Mesothelial cell of epicardium (in vitro differentiated cells): ENCODE data around the gene PPP4R2. TPM values are rescaled to one million over a fixed set of nuclear protein-coding genes. Genes with fewer than 3 reads are reported as not detected.
"Not testable (repeated sequence)": the region's sequence is repeated elsewhere in the genome, so short reads cannot be mapped to it uniquely, and the experiment has no call there.

Experiments
- DNase-seq, 2 experiments: peaks; one replicate each; pipeline ENCODE4 v3.0.0; 2021; ENCODE audit warnings: low spot score in 2 of 2; ENCODE audit not compliant: unreplicated experiment in 2 of 2
- H3K27ac Mint-ChIP-seq: 2 replicates; pipeline ENCODE4 v1.8.0; 2021; ENCODE audit warnings: mixed read lengths
- H3K27me3 Mint-ChIP-seq: 2 replicates; pipeline ENCODE4 v1.8.0; 2021; ENCODE audit warnings: low read depth, mixed read lengths
- H3K36me3 Mint-ChIP-seq: 2 replicates; pipeline ENCODE4 v1.8.0; 2021; ENCODE audit warnings: mixed read lengths
- H3K4me1 Mint-ChIP-seq: 2 replicates; pipeline ENCODE4 v1.8.0; 2021; ENCODE audit warnings: mixed read lengths
- H3K4me3 Mint-ChIP-seq: 2 replicates; pipeline ENCODE4 v1.8.0; 2021; ENCODE audit warnings: mild to moderate bottlenecking, moderate library complexity, mixed read lengths
- H3K9me3 Mint-ChIP-seq: 2 replicates; pipeline ENCODE4 v1.8.0; 2021; ENCODE audit warnings: mixed read lengths
- total RNA-seq: library from RNA; stranded (reverse); gene quantifications from 3 replicates; pipeline ENCODE4 v1.2.1, GENCODE V29; 2021
- TF ChIP-seq, protein P1 (sequence below): fragments of 200-600 bp; sonication (generic); IDR thresholded peaks from one replicate; pipeline ENCODE4 v1.5.0; 2021; ENCODE audit warnings: antibody characterized with exemption; ENCODE audit not compliant: unreplicated experiment

PPP4R2 gene
- total RNA-seq, 1 donor from 2014 or later, result 111 TPM

DNA sequence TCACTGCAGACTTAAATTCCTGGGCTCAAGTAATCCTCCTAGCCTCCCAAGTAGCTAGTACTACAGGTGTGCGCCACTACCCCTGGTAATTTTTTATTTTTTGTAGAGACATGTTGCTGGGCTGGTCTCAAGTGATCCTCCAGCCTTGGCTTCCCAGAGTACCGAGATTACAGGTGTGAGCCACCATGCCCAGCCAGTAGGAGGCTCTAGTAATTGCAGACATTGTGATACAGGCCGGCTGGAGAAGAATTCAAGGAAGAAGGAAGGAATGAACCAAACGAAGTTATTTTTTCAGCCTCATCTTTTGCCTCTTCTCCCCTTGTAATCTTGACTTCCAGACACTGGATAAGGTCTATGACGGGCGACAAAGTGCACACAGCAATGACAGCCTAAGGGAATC lies 3.2 kb upstream of the PPP4R2 start:
- Mint-ChIP-seq H3K27ac (no peak overlapping the region), H3K4me1 (peaks cover 7% of the 10 kb centered on the region), H3K9me3 (no peaks in the 10 kb centered on the region), H3K4me3 (no peak overlapping the region), H3K27me3 (no peaks in the 10 kb centered on the region), H3K36me3 (no peaks in the 10 kb centered on the region)
- TF ChIP-seq, protein P1, sequence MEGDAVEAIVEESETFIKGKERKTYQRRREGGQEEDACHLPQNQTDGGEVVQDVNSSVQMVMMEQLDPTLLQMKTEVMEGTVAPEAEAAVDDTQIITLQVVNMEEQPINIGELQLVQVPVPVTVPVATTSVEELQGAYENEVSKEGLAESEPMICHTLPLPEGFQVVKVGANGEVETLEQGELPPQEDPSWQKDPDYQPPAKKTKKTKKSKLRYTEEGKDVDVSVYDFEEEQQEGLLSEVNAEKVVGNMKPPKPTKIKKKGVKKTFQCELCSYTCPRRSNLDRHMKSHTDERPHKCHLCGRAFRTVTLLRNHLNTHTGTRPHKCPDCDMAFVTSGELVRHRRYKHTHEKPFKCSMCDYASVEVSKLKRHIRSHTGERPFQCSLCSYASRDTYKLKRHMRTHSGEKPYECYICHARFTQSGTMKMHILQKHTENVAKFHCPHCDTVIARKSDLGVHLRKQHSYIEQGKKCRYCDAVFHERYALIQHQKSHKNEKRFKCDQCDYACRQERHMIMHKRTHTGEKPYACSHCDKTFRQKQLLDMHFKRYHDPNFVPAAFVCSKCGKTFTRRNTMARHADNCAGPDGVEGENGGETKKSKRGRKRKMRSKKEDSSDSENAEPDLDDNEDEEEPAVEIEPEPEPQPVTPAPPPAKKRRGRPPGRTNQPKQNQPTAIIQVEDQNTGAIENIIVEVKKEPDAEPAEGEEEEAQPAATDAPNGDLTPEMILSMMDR, result no peak
- DNase-seq, result no peak

DNA sequence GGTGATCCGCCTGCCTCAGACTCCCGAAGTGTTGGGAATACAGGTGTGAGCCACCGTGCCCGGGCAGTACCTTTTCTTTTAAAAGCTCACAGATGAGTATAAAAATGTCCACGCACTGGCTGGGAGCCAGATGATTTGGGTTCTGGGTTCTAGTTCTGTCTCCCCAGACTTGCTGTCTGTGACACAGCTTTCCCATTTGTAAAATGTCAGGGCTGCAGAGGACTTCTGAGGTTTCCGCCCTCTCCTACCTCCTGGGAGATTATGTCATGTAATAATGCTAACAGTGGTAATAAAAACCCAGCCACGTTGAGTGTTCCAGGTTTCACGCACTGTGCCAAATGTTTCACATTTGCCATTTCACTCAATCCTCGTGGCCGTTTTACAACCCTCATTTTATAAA lies 1.3 kb upstream of the PPP4R2 start:
- H3K4me1 Mint-ChIP-seq, result peaks cover 25% of the 10 kb centered on the region
- H3K4me3 Mint-ChIP-seq, result peak overlapping the region; percentile 9
- H3K36me3 Mint-ChIP-seq, result peaks cover 1% of the 10 kb centered on the region
- no peaks in the 10 kb centered on the region for H3K27me3 Mint-ChIP-seq
- no peaks in the 10 kb centered on the region for H3K9me3 Mint-ChIP-seq
- no peak for DNase-seq
- TF ChIP-seq, protein P1, result no peak
- peak overlapping the region; percentile 21 for H3K27ac Mint-ChIP-seq

DNA sequence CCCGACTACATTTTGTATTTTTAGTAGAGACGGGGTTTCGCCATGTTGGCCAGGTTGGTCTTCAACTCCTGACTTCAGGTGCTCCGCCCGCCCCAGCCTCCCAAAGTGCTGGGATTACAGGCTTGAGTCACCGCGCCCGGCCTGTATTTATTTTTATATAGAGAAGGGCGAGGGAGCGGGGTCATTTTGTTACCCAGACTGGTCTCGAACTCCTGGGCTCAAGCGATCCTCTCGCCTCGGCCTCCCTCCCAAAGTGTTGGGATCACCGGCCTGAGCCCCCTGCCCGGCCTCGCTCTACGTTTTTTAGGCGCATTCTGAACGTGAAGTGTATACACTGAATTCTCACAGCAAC lies 514 bp upstream of the PPP4R2 start:
- H3K9me3 Mint-ChIP-seq, result no peaks in the 10 kb centered on the region
- no peak for DNase-seq
- peaks cover 6% of the 10 kb centered on the region for H3K36me3 Mint-ChIP-seq
- H3K27me3 Mint-ChIP-seq, result no peaks in the 10 kb centered on the region
- H3K4me1 Mint-ChIP-seq, result peaks cover 32% of the 10 kb centered on the region
- peak overlapping the region; percentile 83 for H3K4me3 Mint-ChIP-seq
- peak overlapping the region; percentile 87 for H3K27ac Mint-ChIP-seq
- TF ChIP-seq, protein P1, result no peak

- TF ChIP-seq, protein P1, result no peak
- no peak for DNase-seq
- H3K27ac Mint-ChIP-seq, result peak overlapping the region; percentile 87
- H3K36me3 Mint-ChIP-seq, result peaks cover 10% of the 10 kb centered on the region
- H3K4me3 Mint-ChIP-seq, result peak overlapping the region; percentile 83
- H3K4me1 Mint-ChIP-seq, result peaks cover 35% of the 10 kb centered on the region
- no peaks in the 10 kb centered on the region for H3K9me3 Mint-ChIP-seq
- no peaks in the 10 kb centered on the region for H3K27me3 Mint-ChIP-seq
Observed at GRCh38 chr3:72997421-72997961, 880 bp downstream of the PPP4R2 start.

GRCh38 chr3:72998466-72998865 lies 1.9 kb downstream of the PPP4R2 start:
- Mint-ChIP-seq H3K4me1 (peaks cover 35% of the 10 kb centered on the region), H3K36me3 (peaks cover 15% of the 10 kb centered on the region), H3K4me3 (peak overlapping the region; percentile 83), H3K27me3 (no peaks in the 10 kb centered on the region), H3K27ac (peak overlapping the region; percentile 72), H3K9me3 (no peaks in the 10 kb centered on the region)
- DNase-seq, result no peak
- TF ChIP-seq, protein P1, result no peak

- Mint-ChIP-seq H3K4me1 (peaks cover 35% of the 10 kb centered on the region), H3K36me3 (peaks cover 25% of the 10 kb centered on the region), H3K9me3 (no peaks in the 10 kb centered on the region), H3K27ac (peak overlapping the region; percentile 66), H3K27me3 (no peaks in the 10 kb centered on the region), H3K4me3 (peak overlapping the region; percentile 37)
- DNase-seq, result no peak
- TF ChIP-seq, protein P1, result no peak
Observed at GRCh38 chr3:72999951-73000350, 3.3 kb downstream of the PPP4R2 start.

GRCh38 chr3:73003050-73003449 lies 6.4 kb downstream of the PPP4R2 start:
- H3K9me3 Mint-ChIP-seq, H3K4me3 Mint-ChIP-seq, DNase-seq, H3K27ac Mint-ChIP-seq, H3K27me3 Mint-ChIP-seq: not testable (repeated sequence)
- Mint-ChIP-seq H3K4me1 (peaks cover 32% of the 10 kb centered on the region), H3K36me3 (peaks cover 40% of the 10 kb centered on the region)
